H1 (cell line): ENCODE data around the gene TIAL1. TPM values are rescaled to one million over a fixed set of nuclear protein-coding genes. Genes with fewer than 3 reads are reported as not detected.

Experiments
- BACH1 ChIP-seq: IDR thresholded peaks from 2 replicates; pipeline ENCODE4 v1.6.1; 2012; ENCODE audit warnings: low read length, improper control_type of control experiment
- EP300 ChIP-seq, 2 experiments: IDR thresholded peaks; 1 replicate in 1 of 2; 2 replicates in 1 of 2; pipeline ENCODE4 v1.6.1; 2011 to 2012; ENCODE audit warnings: low read depth in 2 of 2, low read length in 2 of 2, mild to moderate bottlenecking in 2 of 2, borderline replicate concordance in 1 of 2, inconsistent platforms in 1 of 2, moderate library complexity in 1 of 2
- FOSL1 ChIP-seq: IDR thresholded peaks from 2 replicates; pipeline ENCODE4 v1.6.1; 2011; ENCODE audit warnings: mild to moderate bottlenecking, low read depth, low read length, moderate library complexity; ENCODE audit not compliant: insufficient read depth
- JUND ChIP-seq: IDR thresholded peaks from 2 replicates; pipeline ENCODE4 v1.6.1; 2011; ENCODE audit warnings: mild to moderate bottlenecking, improper control_type of control experiment, low read length
- KDM4A ChIP-seq: IDR thresholded peaks from one replicate; pipeline ENCODE4 v1.7.1; 2012; ENCODE audit warnings: low read depth, mild to moderate bottlenecking, moderate library complexity, low read length, inconsistent platforms; ENCODE audit not compliant: severe bottlenecking
- MAFK ChIP-seq: IDR thresholded peaks from 2 replicates; pipeline ENCODE4 v1.6.1; 2012; ENCODE audit warnings: low read depth, mild to moderate bottlenecking, improper control_type of control experiment, low read length
- NRF1 ChIP-seq: IDR thresholded peaks from 2 replicates; pipeline ENCODE4 v1.6.1; 2011; ENCODE audit warnings: mild to moderate bottlenecking, low read depth, low read length, improper control_type of control experiment
- SIX5 ChIP-seq: IDR thresholded peaks from 2 replicates; pipeline ENCODE4 v1.6.1; 2011; ENCODE audit warnings: mild to moderate bottlenecking, low read depth, low read length
- SP2 ChIP-seq: IDR thresholded peaks from 2 replicates; pipeline ENCODE4 v1.6.1; 2012; ENCODE audit warnings: mild to moderate bottlenecking, low read length, inconsistent platforms
- SUZ12 ChIP-seq: fragments of 200-600 bp; sonication (generic); IDR thresholded peaks from 2 replicates; pipeline ENCODE4 v1.6.1; 2012; ENCODE audit warnings: mild to moderate bottlenecking, inconsistent platforms, low read length, moderate library complexity, mixed read lengths
- TBP ChIP-seq: IDR thresholded peaks from 2 replicates; pipeline ENCODE4 v1.6.1; 2011; ENCODE audit warnings: low read depth, low read length, improper control_type of control experiment
- polyA plus RNA-seq, 7 experiments: library from polyadenylated mRNA; depleted of rRNA in 3 of 7; stranded (reverse) in 5 of 7; unstranded in 2 of 7; fragments of >200 nt in 5 of 7; fragments of 200-250 nt in 2 of 7; gene quantifications; 1 replicate in 5 of 7; 2 replicates in 1 of 7; 4 replicates in 1 of 7; pipeline versions ENCODE4 v1.2.1 to v1.2.3, GENCODE V29; 2011 to 2013; ENCODE audit warnings: missing spikeins in 2 of 7, mixed read lengths in 2 of 7
- total RNA-seq: library from RNA; stranded (reverse); fragmentation: NEBNext Ultra II Directional; extraction: Animal tissue kit (Norgen Biotek cat#: 25700); gene quantifications from 2 replicates; pipeline ENCODE4 v1.2.1, GENCODE V29; 2021
- TF ChIP-seq, protein P1 (sequence below): fragments of 300-600 bp; sonication (generic); IDR thresholded peaks from 2 replicates; pipeline ENCODE4 v1.7.1; 2012; ENCODE audit warnings: low read length, moderate library complexity, mild to moderate bottlenecking, inconsistent platforms; ENCODE audit not compliant: insufficient replicate concordance

The TIAL1 gene
- total and polyA plus RNA-seq, 2 of the 8 experiments (the other 6 are each of a cell fraction or from before 2014, with no cell fraction given), result 50.4 to 166 TPM

DNA sequence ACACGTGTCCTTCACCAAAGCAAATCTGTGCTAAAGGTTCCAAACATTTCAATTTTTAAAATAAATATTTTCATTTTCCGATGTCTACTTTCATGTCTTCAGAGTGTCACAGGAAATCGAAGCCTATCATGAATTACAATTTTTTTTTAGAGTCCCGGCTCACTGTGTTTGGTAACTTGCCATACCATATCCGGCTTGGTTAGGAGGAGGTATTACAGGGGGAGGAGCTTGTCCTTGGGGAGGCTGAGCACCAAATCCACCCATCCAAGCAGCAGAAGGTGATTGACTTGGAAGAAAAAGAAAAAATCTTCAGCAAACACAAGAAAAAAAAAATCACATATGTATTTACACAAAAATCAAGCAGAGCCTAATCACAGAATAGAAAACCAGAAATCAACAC lies 21.3 kb downstream of the TIAL1 start (continued):
- TF ChIP-seq, protein P1, sequence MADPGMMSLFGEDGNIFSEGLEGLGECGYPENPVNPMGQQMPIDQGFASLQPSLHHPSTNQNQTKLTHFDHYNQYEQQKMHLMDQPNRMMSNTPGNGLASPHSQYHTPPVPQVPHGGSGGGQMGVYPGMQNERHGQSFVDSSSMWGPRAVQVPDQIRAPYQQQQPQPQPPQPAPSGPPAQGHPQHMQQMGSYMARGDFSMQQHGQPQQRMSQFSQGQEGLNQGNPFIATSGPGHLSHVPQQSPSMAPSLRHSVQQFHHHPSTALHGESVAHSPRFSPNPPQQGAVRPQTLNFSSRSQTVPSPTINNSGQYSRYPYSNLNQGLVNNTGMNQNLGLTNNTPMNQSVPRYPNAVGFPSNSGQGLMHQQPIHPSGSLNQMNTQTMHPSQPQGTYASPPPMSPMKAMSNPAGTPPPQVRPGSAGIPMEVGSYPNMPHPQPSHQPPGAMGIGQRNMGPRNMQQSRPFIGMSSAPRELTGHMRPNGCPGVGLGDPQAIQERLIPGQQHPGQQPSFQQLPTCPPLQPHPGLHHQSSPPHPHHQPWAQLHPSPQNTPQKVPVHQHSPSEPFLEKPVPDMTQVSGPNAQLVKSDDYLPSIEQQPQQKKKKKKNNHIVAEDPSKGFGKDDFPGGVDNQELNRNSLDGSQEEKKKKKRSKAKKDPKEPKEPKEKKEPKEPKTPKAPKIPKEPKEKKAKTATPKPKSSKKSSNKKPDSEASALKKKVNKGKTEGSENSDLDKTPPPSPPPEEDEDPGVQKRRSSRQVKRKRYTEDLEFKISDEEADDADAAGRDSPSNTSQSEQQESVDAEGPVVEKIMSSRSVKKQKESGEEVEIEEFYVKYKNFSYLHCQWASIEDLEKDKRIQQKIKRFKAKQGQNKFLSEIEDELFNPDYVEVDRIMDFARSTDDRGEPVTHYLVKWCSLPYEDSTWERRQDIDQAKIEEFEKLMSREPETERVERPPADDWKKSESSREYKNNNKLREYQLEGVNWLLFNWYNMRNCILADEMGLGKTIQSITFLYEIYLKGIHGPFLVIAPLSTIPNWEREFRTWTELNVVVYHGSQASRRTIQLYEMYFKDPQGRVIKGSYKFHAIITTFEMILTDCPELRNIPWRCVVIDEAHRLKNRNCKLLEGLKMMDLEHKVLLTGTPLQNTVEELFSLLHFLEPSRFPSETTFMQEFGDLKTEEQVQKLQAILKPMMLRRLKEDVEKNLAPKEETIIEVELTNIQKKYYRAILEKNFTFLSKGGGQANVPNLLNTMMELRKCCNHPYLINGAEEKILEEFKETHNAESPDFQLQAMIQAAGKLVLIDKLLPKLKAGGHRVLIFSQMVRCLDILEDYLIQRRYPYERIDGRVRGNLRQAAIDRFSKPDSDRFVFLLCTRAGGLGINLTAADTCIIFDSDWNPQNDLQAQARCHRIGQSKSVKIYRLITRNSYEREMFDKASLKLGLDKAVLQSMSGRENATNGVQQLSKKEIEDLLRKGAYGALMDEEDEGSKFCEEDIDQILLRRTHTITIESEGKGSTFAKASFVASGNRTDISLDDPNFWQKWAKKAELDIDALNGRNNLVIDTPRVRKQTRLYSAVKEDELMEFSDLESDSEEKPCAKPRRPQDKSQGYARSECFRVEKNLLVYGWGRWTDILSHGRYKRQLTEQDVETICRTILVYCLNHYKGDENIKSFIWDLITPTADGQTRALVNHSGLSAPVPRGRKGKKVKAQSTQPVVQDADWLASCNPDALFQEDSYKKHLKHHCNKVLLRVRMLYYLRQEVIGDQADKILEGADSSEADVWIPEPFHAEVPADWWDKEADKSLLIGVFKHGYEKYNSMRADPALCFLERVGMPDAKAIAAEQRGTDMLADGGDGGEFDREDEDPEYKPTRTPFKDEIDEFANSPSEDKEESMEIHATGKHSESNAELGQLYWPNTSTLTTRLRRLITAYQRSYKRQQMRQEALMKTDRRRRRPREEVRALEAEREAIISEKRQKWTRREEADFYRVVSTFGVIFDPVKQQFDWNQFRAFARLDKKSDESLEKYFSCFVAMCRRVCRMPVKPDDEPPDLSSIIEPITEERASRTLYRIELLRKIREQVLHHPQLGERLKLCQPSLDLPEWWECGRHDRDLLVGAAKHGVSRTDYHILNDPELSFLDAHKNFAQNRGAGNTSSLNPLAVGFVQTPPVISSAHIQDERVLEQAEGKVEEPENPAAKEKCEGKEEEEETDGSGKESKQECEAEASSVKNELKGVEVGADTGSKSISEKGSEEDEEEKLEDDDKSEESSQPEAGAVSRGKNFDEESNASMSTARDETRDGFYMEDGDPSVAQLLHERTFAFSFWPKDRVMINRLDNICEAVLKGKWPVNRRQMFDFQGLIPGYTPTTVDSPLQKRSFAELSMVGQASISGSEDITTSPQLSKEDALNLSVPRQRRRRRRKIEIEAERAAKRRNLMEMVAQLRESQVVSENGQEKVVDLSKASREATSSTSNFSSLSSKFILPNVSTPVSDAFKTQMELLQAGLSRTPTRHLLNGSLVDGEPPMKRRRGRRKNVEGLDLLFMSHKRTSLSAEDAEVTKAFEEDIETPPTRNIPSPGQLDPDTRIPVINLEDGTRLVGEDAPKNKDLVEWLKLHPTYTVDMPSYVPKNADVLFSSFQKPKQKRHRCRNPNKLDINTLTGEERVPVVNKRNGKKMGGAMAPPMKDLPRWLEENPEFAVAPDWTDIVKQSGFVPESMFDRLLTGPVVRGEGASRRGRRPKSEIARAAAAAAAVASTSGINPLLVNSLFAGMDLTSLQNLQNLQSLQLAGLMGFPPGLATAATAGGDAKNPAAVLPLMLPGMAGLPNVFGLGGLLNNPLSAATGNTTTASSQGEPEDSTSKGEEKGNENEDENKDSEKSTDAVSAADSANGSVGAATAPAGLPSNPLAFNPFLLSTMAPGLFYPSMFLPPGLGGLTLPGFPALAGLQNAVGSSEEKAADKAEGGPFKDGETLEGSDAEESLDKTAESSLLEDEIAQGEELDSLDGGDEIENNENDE, result no peak
- TF ChIP-seq JUND, result no peak
- no peak for TF ChIP-seq MAFK
- no peak for TF ChIP-seq SIX5
- TF ChIP-seq SUZ12, result no peak
- TF ChIP-seq FOSL1, result no peak
- TF ChIP-seq NRF1, result no peak
- TF ChIP-seq SP2, result no peak
- TF ChIP-seq BACH1, result no peak
- TF ChIP-seq KDM4A, result no peak
- no peak for TF ChIP-seq TBP
- TF ChIP-seq EP300 (IDR thresholded peaks at IDR 0.05; ENCODE audit: borderline replicate concordance in 1 of 2, low read depth in 2 of 2, low read length in 2 of 2), result no peak
